Neural cell (in vitro differentiated cells): ENCODE data around the gene COL6A3.

Source experiments
- CTCF ChIP-seq: fragments of 450-650 bp; IDR thresholded peaks from 2 replicates; pipeline ENCODE4 v1.5.1; 2014; ENCODE audit warnings: antibody characterized with exemption, mild to moderate bottlenecking, moderate library complexity; ENCODE audit not compliant: poor library complexity, severe bottlenecking
- SMC3 ChIP-seq: fragments of 450-650 bp; conservative IDR thresholded peaks from 2 replicates; pipeline ENCODE4 v1.6.1; 2014; ENCODE audit warnings: antibody characterized with exemption, mild to moderate bottlenecking, moderate library complexity; ENCODE audit not compliant: poor library complexity
- TAF1 ChIP-seq: IDR thresholded peaks from 2 replicates; pipeline ENCODE4 v1.6.1; 2012; ENCODE audit warnings: low read depth

GRCh38 chr2:237341872-237342271, 72.1 kb downstream of the COL6A3 start:
- TF ChIP-seq CTCF (no peak), TAF1 (no peak), SMC3 (no peak)
